ENCODE results near the gene N4BP2. TPM values are rescaled to one million over a fixed set of nuclear protein-coding genes. Genes with fewer than 3 reads are reported as not detected.

N4BP2 gene
- total and polyA plus RNA-seq, 2 of the 8 experiments (the other 6 are each of a cell fraction or from before 2014, with no cell fraction given), result 4.4 to 44.7 TPM

DNA sequence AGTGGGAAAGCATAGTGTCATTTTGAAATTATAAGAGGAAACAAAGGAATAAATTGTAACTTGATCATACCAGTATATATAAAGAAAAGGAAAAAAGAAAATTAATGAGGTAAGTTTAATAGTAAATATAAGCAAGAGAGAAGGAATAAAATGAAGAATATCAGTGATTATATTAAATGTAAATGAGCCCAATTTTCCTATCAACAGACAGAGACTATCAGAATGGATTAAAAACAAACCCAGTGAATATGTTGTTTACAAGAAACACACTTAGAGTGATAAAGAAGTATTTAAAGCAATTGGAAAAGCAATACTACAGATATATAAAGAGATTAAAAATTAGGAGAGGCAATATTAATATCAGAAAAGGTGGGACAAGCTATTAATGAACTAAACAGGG, 111.4 kb downstream of the N4BP2 start (continued):
- TF ChIP-seq MAFK (IDR thresholded peaks at IDR 0.05; ENCODE audit: low read depth, low read length) (no peak), BRCA1 (IDR thresholded peaks at IDR 0.05; ENCODE audit: low read depth, low read length) (no peak), BCL11A (IDR thresholded peaks at IDR 0.05; ENCODE audit: low read depth in 2 of 2, low read length in 2 of 2) (no peak), CBX5 (IDR thresholded peaks at IDR 0.05; ENCODE audit: low read depth, low read length) (no peak), FOSL1 (IDR thresholded peaks at IDR 0.05; ENCODE audit: insufficient read depth, low read depth, low read length) (no peak)
